GM12801 (cell line): ENCODE results near the gene SPOCK1.

Experiments used
- TF ChIP-seq, protein P1 (sequence below): IDR thresholded peaks from one replicate; pipeline ENCODE4 v1.5.1; 2011; ENCODE audit warnings: control low read depth; ENCODE audit not compliant: insufficient read length; ENCODE audit errors: extremely low read depth

Gene SPOCK1

DNA sequence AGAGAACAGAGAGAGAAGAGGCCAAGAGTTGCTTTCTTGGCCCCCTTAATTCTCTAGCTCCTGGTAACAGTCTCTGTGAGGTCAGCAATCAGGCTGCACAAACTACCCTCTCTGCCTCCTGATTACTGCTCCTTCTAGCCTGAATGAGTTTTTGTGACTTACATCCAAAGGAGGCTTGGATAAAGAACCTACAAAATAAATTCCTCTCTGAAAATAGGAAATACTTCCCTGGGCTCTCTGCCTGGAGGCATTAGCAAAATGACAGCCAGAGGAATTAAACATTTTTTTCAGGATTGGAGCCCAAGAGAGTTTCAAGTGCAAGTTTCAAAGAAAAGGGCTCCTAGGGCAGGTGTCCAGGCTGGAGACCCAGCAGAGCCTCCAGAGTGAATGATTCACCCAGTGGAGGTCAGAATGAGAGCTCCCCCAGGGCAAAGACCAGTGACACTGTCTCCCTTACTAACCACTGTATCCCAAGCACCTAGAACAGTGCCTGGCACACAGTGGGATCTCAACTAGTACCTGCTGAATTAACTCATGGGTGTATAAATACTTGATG is 162.5 kb downstream of the SPOCK1 start:
- TF ChIP-seq, protein P1, sequence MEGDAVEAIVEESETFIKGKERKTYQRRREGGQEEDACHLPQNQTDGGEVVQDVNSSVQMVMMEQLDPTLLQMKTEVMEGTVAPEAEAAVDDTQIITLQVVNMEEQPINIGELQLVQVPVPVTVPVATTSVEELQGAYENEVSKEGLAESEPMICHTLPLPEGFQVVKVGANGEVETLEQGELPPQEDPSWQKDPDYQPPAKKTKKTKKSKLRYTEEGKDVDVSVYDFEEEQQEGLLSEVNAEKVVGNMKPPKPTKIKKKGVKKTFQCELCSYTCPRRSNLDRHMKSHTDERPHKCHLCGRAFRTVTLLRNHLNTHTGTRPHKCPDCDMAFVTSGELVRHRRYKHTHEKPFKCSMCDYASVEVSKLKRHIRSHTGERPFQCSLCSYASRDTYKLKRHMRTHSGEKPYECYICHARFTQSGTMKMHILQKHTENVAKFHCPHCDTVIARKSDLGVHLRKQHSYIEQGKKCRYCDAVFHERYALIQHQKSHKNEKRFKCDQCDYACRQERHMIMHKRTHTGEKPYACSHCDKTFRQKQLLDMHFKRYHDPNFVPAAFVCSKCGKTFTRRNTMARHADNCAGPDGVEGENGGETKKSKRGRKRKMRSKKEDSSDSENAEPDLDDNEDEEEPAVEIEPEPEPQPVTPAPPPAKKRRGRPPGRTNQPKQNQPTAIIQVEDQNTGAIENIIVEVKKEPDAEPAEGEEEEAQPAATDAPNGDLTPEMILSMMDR = no peak

DNA sequence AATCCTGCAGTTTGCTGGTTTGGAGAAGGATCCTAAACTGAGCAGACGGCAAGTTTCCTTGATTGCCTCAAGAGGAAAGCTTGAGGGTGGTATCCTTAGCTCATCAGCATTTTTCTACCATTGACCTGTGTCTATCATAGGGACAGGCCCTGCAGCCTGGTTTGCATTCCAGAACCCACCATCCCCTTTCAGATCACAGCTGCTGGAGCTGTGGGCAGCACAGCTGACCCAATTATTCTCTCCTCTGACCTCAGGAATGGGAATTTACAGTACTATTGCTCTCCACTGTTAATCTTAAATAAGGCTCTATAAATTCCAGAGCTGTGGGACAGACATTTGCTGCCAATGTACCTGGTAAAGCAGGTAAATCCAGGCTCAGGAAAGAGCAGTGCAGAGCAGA is 163.0 kb downstream of the SPOCK1 start:
- TF ChIP-seq, protein P1 = no peak

DNA sequence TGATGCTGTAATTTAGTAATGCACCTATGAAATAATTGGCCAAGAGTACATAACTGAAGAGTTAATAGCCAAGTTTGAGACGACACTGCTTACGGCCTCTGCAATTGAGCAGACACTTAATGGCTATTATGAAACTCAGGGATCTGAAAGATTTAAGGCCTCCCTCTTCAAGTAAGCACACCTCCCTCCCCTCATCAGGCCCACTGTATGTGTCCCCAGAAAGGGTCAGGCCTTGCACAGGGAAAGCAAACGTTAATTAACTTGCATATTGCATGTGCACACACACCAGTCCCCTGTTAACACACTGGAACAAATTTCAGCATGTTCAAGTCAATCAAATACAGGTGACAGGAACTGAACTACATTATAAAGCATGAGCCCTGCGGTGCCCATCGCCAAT is 163.6 kb downstream of the SPOCK1 start:
- TF ChIP-seq, protein P1 = no peak

DNA sequence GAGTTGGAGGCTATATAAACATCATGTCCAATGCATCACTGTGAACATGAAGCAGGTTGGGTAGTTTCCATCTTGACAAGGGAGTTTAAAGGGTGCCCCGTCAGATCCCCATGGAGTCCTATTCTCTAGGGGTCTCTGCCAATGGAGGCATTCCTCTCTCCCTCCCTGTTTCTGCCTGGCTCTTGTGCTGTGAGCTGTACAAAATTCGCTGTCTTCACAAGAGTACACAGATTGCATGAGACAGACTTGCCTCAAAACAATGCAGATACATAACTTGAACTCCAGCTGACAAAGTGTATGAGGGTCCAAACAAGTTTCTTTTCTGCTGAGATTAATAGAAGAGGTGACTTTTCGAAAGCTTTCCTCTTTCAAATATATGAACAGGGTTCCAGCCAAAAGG is 165.2 kb downstream of the SPOCK1 start:
- TF ChIP-seq, protein P1 = no peak

DNA sequence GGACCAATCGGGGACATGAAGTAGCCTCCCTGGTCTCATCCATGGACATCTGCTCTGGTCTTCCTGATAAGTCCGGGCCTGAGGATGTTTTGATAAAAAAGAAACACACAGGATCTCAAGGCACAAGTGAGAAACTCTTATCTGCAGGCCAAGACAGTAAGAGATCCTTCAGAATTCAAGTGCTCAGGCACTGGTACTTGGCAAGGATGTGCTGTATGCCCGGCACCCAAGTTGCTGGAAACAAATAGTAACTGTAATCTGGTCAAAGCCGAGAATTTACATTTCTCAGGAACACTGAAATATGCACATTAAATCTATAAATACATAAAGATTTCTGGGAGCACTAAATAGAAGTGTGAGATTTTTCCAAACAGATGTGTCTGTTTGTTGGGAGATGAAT is 165.7 kb downstream of the SPOCK1 start:
- TF ChIP-seq, protein P1 = no peak

DNA sequence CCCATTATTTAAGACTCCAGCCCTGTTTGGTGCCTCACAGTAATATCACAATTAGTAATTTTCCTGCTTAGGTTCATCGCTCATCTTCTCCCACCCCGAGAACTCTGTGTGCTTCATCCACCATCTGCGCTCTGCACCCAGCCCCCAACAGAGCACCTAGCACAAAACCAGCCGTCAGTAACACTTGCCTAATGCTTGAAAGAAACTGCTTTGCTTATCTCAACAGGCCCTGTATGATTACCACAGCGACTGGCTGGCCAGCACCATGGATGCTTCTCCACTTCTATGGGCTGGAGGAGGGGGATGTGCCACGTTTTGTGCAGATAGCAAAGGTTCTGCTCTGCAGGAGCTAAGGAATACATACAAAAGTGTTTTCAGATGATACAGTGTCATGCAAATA is 166.8 kb downstream of the SPOCK1 start:
- TF ChIP-seq, protein P1 = no peak

DNA sequence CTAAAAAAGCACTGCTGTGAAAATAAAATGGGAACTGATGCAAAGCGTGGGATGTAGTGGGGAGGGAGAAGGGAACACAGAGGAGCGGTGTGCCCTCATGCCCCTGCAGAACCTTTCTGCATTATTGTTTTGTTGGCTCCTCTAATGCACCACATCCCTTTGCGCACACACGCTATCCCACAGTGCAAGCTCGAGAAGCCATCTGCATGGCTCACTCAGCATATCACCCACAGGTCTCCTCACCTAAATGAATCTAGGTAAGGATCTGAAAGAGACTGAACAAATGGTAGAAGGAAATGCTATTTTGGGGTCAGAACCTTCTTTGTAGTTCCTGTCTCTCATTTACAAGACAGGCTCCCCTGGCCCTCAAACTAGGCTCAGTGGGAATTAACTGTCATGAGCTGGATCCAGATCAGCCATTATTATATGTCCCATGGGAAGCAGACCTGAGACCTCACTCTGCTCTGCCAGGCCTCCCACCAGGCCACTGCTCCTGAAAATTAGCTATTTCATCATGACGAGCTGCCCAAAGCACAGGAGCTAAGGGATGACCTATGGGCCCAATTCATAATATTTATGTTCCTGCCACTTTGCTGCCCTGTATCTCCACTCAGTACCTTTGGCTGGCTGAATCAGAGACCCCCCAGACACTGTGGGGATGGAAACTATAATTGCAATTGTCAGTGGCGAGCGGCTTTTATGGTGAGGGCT is 169.4 kb downstream of the SPOCK1 start:
- TF ChIP-seq, protein P1 = no peak
